ENCODE data around the gene TMEM62. TPM values are rescaled to one million over a fixed set of nuclear protein-coding genes. Genes with fewer than 3 reads are reported as not detected.

The TMEM62 gene
- polyA plus RNA-seq, 2 of the 4 experiments (the other 2 are of a cell fraction) = 6.9 to 7.8 TPM

GRCh38 chr15:43085921-43086320 lies 47.5 kb upstream of the TMEM62 start:
- no peaks in the 10 kb centered on the region for H3K9me3 ChIP-seq
- FAIRE-seq (no peak), ATAC-seq (no peak), DNase-seq (ENCODE audit: low read depth in 1 of 2, low spot score in 1 of 2) (no peak)
- CTCF ChIA-PET = no interaction called here
- no peak for TF ChIP-seq FOXS1 (CRISPR knock-in tag; IDR thresholded peaks at IDR 0.05)
- TF ChIP-seq EP300 (IDR thresholded peaks at IDR 0.05) = no peak
- TF ChIP-seq GATA3 (IDR thresholded peaks at IDR 0.05; ENCODE audit: borderline replicate concordance) = no peak
- POLR2A ChIA-PET = no interaction called here
- no peak overlapping the region for H3K4me2 ChIP-seq
- no peaks in the 10 kb centered on the region for H3K4me1 ChIP-seq
- H3K27ac ChIP-seq = no peak overlapping the region
- no peak overlapping the region for H3K4me3 ChIP-seq

DNA sequence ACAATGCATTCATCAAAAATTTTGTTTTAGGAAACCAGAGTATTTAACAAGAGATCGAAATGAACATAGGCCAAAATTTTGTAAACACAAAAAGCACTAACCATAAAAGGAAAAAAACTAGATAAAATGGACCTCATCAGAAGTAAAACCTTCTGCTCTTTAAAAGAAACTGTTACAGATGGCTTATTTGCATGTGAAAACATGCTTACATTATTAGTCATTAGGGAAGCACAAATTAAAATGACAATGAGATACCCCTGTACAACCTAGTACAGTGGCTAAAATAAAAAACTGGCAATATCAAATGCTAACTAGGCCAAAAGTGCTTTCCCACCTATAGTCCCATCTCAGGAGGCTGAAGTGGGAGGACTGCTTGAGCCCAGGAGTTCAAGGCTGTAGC lies 46.8 kb upstream of the TMEM62 start:
- DNase-seq (ENCODE audit: low read depth in 1 of 2, low spot score in 1 of 2) (no peak), FAIRE-seq (no peak), ATAC-seq (no peak)
- no peaks in the 10 kb centered on the region for H3K4me1 ChIP-seq
- ChIA-PET POLR2A (no interaction called here), CTCF (no interaction called here)
- H3K4me2 ChIP-seq = no peak overlapping the region
- TF ChIP-seq ZNF302 (CRISPR knock-in tag; IDR thresholded peaks at IDR 0.05) (no peak), EP300 (IDR thresholded peaks at IDR 0.05) (no peak), EHF (CRISPR knock-in tag; IDR thresholded peaks at IDR 0.05) (no peak), HEYL (CRISPR knock-in tag; IDR thresholded peaks at IDR 0.05) (no peak), RNF2 (IDR thresholded peaks at IDR 0.05; ENCODE audit: borderline replicate concordance, low read depth) (no peak), RFX5 (IDR thresholded peaks at IDR 0.05) (no peak), CHD2 (IDR thresholded peaks at IDR 0.05; ENCODE audit: low read length, partially characterized antibody) (no peak), KDM1A (IDR thresholded peaks at IDR 0.05; ENCODE audit: low read depth) (no peak), MAZ (IDR thresholded peaks at IDR 0.05; ENCODE audit: borderline replicate concordance, low read depth, low read length) (no peak), PHF8 (IDR thresholded peaks at IDR 0.05; ENCODE audit: borderline replicate concordance, low read depth) (no peak), TFCP2L1 (CRISPR knock-in tag; IDR thresholded peaks at IDR 0.05) (no peak)
- TF ChIP-seq, protein P1, sequence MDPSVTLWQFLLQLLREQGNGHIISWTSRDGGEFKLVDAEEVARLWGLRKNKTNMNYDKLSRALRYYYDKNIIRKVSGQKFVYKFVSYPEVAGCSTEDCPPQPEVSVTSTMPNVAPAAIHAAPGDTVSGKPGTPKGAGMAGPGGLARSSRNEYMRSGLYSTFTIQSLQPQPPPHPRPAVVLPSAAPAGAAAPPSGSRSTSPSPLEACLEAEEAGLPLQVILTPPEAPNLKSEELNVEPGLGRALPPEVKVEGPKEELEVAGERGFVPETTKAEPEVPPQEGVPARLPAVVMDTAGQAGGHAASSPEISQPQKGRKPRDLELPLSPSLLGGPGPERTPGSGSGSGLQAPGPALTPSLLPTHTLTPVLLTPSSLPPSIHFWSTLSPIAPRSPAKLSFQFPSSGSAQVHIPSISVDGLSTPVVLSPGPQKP (IDR thresholded peaks at IDR 0.05; ENCODE audit: low read depth, low read length) = no peak
- 71% methylated on average over 1 of the region's 1 CpG for WGBS (ENCODE audit: missing lambda C conversion rate)
- no peaks in the 10 kb centered on the region for H3K9me3 ChIP-seq
- H3K27ac ChIP-seq = no peak overlapping the region
- H3K4me3 ChIP-seq = no peak overlapping the region

- no peak for FAIRE-seq
- ATAC-seq = no peak
- POLR2A ChIA-PET = no interaction called here
Measured at GRCh38 chr15:43091859-43092258, 41.5 kb upstream of the TMEM62 start.

More at GRCh38 chr15:43091859-43092258, 41.5 kb upstream of the TMEM62 start:
- no peak for DNase-seq (ENCODE audit: low read depth in 1 of 2, low spot score in 1 of 2)
- Histone ChIP-seq H3K9me3 (no peaks in the 10 kb centered on the region), H3K27ac (no peak overlapping the region), H3K4me2 (no peak overlapping the region), H3K4me1 (peaks cover 7% of the 10 kb centered on the region; the same call in 2 of the 3 replicates), H3K4me3 (no peak overlapping the region)
- TF ChIP-seq, protein P2, sequence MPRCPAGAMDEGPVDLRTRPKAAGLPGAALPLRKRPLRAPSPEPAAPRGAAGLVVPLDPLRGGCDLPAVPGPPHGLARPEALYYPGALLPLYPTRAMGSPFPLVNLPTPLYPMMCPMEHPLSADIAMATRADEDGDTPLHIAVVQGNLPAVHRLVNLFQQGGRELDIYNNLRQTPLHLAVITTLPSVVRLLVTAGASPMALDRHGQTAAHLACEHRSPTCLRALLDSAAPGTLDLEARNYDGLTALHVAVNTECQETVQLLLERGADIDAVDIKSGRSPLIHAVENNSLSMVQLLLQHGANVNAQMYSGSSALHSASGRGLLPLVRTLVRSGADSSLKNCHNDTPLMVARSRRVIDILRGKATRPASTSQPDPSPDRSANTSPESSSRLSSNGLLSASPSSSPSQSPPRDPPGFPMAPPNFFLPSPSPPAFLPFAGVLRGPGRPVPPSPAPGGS (IDR thresholded peaks at IDR 0.05) = no peak
- TF ChIP-seq SMC3 (IDR thresholded peaks at IDR 0.05) (no peak), FOSB (CRISPR knock-in tag; IDR thresholded peaks at IDR 0.05) (no peak), MYC (IDR thresholded peaks at IDR 0.05; ENCODE audit: borderline replicate concordance, low read length) (no peak), ESRRA (IDR thresholded peaks at IDR 0.05; ENCODE audit: borderline replicate concordance, low read length) (no peak), HOXB5 (CRISPR knock-in tag; IDR thresholded peaks at IDR 0.05) (no peak), POLR2AphosphoS2 (conservative IDR thresholded peaks at IDR 0.05; ENCODE audit: low read length) (no peak), HOXB13 (CRISPR knock-in tag; IDR thresholded peaks at IDR 0.05; ENCODE audit: low read depth) (no peak), REST (IDR thresholded peaks at IDR 0.05) (no peak), RNF2 (IDR thresholded peaks at IDR 0.05; ENCODE audit: borderline replicate concordance, low read depth) (no peak), JUN (IDR thresholded peaks at IDR 0.05) (no peak), CTCF (IDR thresholded peaks at IDR 0.05) (no peak), E2F6 (IDR thresholded peaks at IDR 0.05; ENCODE audit: borderline replicate concordance, low read depth) (no peak), FOSL2 (IDR thresholded peaks at IDR 0.05) (no peak), FOSL2 (CRISPR knock-in tag; IDR thresholded peaks at IDR 0.05) (no peak), EP300 (IDR thresholded peaks at IDR 0.05) (no peak), GATA3 (IDR thresholded peaks at IDR 0.05; ENCODE audit: borderline replicate concordance) (no peak)
- 93% methylated on average over 4 of the region's 4 CpGs for WGBS (ENCODE audit: missing lambda C conversion rate)
- CTCF ChIA-PET = interaction anchor here (0.5 kb wide), 1 partner anchor 32 kb away, joined by 3 read pairs; no protein-coding TSS in a partner anchor
